ENCODE measurements around the gene TGFB2.
A peak's percentile ranks its signal among the peaks of the same experiment; 100 is the strongest.

TGFB2 gene

DNA sequence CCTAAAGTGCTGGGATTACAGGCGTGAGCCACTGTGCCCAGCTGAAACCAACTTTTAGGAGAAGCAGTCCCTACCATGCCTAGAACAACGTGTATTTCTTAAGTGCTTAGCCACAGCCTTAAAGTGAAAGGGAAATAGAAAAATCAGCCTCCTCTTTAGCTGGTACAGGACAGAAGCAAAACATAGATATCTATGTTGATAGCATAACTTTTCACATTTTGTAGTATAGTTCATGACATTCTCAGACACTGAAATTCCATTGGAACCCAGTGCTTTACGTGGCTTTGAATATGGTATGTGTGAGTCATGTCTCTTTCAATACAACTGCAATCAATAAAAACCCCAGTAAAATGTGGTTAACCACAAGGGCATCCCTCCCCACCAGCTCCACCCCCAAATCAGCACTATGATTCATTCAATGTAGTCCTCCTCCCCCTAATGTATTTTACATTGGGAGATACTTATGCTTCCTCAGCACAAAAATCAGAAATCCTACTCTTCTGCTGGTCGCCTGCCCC lies 32.1 kb downstream of the TGFB2 start:
- H3K27me3 ChIP-seq (ENCODE audit: low read depth, low read length) = no peaks in the 10 kb centered on the region
- H3K27ac ChIP-seq (ENCODE audit: low read length) = no peak overlapping the region
- no peak overlapping the region; the same call in 1 of the 2 replicates for H3K4me3 ChIP-seq (ENCODE audit: low read length)
- H3K4me2 ChIP-seq (ENCODE audit: low read length) = peak overlapping the region; percentile 39
- H3K4me1 ChIP-seq (ENCODE audit: low read length) = peaks cover 22% of the 10 kb centered on the region
- H3K79me2 ChIP-seq (ENCODE audit: low read length) = no peaks in the 10 kb centered on the region
- H2AFZ ChIP-seq (ENCODE audit: low read depth, low read length) = no peak overlapping the region
- H3K9me3 ChIP-seq (ENCODE audit: insufficient read depth, low read length) = no peaks in the 10 kb centered on the region
- no peaks in the 10 kb centered on the region for H3K36me3 ChIP-seq (replicated peaks; ENCODE audit: low read depth, low read length)
- TF ChIP-seq, protein P1, sequence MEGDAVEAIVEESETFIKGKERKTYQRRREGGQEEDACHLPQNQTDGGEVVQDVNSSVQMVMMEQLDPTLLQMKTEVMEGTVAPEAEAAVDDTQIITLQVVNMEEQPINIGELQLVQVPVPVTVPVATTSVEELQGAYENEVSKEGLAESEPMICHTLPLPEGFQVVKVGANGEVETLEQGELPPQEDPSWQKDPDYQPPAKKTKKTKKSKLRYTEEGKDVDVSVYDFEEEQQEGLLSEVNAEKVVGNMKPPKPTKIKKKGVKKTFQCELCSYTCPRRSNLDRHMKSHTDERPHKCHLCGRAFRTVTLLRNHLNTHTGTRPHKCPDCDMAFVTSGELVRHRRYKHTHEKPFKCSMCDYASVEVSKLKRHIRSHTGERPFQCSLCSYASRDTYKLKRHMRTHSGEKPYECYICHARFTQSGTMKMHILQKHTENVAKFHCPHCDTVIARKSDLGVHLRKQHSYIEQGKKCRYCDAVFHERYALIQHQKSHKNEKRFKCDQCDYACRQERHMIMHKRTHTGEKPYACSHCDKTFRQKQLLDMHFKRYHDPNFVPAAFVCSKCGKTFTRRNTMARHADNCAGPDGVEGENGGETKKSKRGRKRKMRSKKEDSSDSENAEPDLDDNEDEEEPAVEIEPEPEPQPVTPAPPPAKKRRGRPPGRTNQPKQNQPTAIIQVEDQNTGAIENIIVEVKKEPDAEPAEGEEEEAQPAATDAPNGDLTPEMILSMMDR (IDR thresholded peaks at IDR 0.05; ENCODE audit: low read depth, low read length) = no peak
- TF ChIP-seq EZH2phosphoT487 (IDR thresholded peaks at IDR 0.05; ENCODE audit: low read depth) = no peak
- H4K20me1 ChIP-seq (ENCODE audit: insufficient read depth, low read length) = no peaks in the 10 kb centered on the region
- no peak overlapping the region for H3K9ac ChIP-seq (ENCODE audit: low read length)

DNA sequence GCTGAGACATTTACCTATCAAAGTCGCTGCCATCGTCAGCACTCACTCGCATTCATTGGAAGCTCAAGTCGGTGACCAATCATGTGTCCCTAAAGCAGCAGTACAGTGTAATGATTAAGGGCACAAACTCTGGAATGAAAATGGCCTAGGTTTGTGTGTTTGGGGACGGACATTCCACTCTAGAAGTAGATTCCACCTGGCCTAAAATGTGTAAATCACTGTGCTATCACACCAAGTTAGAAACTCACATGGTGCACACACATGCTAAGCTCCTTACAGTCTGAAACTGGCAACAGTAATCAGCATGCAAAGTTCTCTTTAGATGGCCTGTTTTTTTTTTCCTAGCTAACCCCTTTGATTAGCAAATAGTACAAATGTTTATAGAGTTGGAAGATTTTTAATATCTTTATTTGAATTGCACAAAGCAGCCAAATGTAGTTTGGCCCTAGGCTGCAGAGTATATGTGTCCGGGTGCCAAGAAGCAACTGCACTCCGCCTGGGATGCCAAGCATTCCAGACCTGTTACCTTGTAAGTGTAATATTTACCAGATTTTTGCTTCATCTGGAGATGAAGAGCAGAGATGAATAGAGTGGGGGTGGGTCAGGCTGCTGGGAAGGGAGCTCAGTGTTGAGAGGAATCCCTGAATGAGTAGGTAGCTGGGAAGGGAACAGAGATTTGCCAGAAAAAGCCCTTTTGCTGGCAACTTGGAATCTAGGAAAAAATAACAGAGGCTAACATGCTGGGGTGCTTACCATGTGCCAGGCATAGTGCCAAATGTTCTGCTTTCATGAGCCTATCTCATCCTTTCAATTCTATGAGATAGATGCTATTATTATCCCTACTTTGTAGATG lies 35.2 kb downstream of the TGFB2 start:
- Histone ChIP-seq H3K9me3 (ENCODE audit: insufficient read depth, low read length) (no peaks in the 10 kb centered on the region), H4K20me1 (ENCODE audit: insufficient read depth, low read length) (no peaks in the 10 kb centered on the region), H3K27ac (ENCODE audit: low read length) (no peak overlapping the region), H3K9ac (ENCODE audit: low read length) (no peak overlapping the region), H2AFZ (ENCODE audit: low read depth, low read length) (no peak overlapping the region), H3K4me2 (ENCODE audit: low read length) (no peak overlapping the region), H3K79me2 (ENCODE audit: low read length) (no peaks in the 10 kb centered on the region), H3K36me3 (replicated peaks; ENCODE audit: low read depth, low read length) (no peaks in the 10 kb centered on the region), H3K4me3 (ENCODE audit: low read length) (no peak overlapping the region), H3K4me1 (ENCODE audit: low read length) (peaks cover 29% of the 10 kb centered on the region), H3K27me3 (ENCODE audit: low read depth, low read length) (no peaks in the 10 kb centered on the region)
- TF ChIP-seq, protein P1 (IDR thresholded peaks at IDR 0.05; ENCODE audit: low read depth, low read length) = no peak
- no peak for TF ChIP-seq EZH2phosphoT487 (IDR thresholded peaks at IDR 0.05; ENCODE audit: low read depth)

DNA sequence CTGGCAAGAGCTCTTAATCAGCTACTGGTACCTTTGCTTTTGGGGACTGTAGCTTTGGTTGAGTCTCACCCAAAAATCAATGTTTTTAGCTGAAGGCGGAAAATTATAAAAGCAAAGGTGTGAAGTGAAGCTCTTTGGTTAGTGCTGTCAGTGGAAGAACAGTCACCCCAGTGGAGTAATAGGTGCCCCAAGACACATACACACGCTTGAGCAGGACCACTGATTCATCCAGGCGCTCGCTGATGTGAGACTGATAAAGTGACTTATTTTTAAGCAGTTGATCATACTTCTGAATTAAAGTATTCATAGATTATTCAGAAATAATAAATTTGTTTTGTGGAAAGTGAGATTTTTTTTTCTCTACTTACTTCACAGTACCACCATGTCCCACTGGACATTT lies 37.1 kb downstream of the TGFB2 start:
- no peak overlapping the region for H2AFZ ChIP-seq (ENCODE audit: low read depth, low read length)
- H3K79me2 ChIP-seq (ENCODE audit: low read length) = no peaks in the 10 kb centered on the region
- no peaks in the 10 kb centered on the region for H3K9me3 ChIP-seq (ENCODE audit: insufficient read depth, low read length)
- TF ChIP-seq, protein P1 (IDR thresholded peaks at IDR 0.05; ENCODE audit: low read depth, low read length) = no peak
- TF ChIP-seq EZH2phosphoT487 (IDR thresholded peaks at IDR 0.05; ENCODE audit: low read depth) = no peak
- H3K27me3 ChIP-seq (ENCODE audit: low read depth, low read length) = no peaks in the 10 kb centered on the region
- H4K20me1 ChIP-seq (ENCODE audit: insufficient read depth, low read length) = no peaks in the 10 kb centered on the region
- H3K36me3 ChIP-seq (replicated peaks; ENCODE audit: low read depth, low read length) = no peaks in the 10 kb centered on the region
- no peak overlapping the region for H3K4me3 ChIP-seq (ENCODE audit: low read length)
- no peak overlapping the region for H3K27ac ChIP-seq (ENCODE audit: low read length)
- H3K4me1 ChIP-seq (ENCODE audit: low read length) = peaks cover 15% of the 10 kb centered on the region
- H3K4me2 ChIP-seq (ENCODE audit: low read length) = no peak overlapping the region
- no peak overlapping the region for H3K9ac ChIP-seq (ENCODE audit: low read length)

DNA sequence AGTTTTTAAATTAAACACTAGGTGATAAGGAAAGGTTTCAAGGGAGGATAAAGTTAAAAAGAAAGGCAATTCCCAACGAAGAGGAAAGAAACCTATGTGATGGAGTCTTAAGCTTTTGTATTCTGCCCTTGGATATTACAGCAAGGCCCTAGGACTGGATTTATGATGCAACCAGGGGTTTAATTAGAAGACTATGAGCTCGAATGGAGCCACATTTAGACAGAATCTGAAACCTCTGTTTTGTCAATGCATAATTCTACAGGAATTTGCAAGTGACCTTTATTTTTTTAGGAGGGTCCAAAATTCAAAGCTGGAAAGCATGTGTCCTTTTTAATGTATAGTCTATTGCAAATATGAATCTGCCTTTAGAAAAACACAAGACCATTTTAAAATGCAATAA lies 37.9 kb downstream of the TGFB2 start:
- peaks cover 9% of the 10 kb centered on the region for H3K4me1 ChIP-seq (ENCODE audit: low read length)
- no peak overlapping the region for H3K27ac ChIP-seq (ENCODE audit: low read length)
- no peak overlapping the region for H3K4me2 ChIP-seq (ENCODE audit: low read length)
- H3K9me3 ChIP-seq (ENCODE audit: insufficient read depth, low read length) = no peaks in the 10 kb centered on the region
- H2AFZ ChIP-seq (ENCODE audit: low read depth, low read length) = no peak overlapping the region
- H3K4me3 ChIP-seq (ENCODE audit: low read length) = no peak overlapping the region
- no peaks in the 10 kb centered on the region for H3K27me3 ChIP-seq (ENCODE audit: low read depth, low read length)
- no peaks in the 10 kb centered on the region for H3K36me3 ChIP-seq (replicated peaks; ENCODE audit: low read depth, low read length)
- no peak for TF ChIP-seq EZH2phosphoT487 (IDR thresholded peaks at IDR 0.05; ENCODE audit: low read depth)
- TF ChIP-seq, protein P1 (IDR thresholded peaks at IDR 0.05; ENCODE audit: low read depth, low read length) = no peak
- H3K9ac ChIP-seq (ENCODE audit: low read length) = no peak overlapping the region
- no peaks in the 10 kb centered on the region for H4K20me1 ChIP-seq (ENCODE audit: insufficient read depth, low read length)
- no peaks in the 10 kb centered on the region for H3K79me2 ChIP-seq (ENCODE audit: low read length)
